ENCODE measurements around the gene RSAD2.

Gene RSAD2

DNA sequence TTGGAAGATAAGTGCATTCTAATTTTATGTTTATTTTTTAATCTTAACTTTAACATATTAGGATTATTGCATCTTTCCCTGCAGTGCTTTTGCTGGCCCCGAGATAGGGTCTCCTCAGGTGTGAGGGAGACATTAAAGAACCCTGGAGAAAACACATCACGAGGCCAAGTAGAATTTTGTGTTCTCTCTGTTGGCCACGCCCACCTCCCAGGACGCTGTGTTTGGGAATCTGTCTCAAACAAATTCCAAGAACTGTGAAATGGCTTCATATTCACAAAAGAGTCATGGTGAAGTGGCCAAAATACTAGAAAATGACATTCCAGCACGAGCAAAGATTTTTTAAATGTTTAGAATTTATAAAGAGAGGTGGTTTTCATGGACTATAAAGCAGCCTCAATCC is 67.0 kb downstream of the RSAD2 start:
- Mint-ChIP-seq H3K9me3 (no peaks in the 10 kb centered on the region), H3K4me3 (no peak overlapping the region), H3K27me3 (peaks cover 3% of the 10 kb centered on the region), H3K4me1 (peaks cover 9% of the 10 kb centered on the region), H3K27ac (no peak overlapping the region), H3K36me3 (peaks cover 12% of the 10 kb centered on the region)
- DNase-seq (ENCODE audit: low spot score in 2 of 2) (no peak), ATAC-seq (ENCODE audit: low read depth) (no peak)

DNA sequence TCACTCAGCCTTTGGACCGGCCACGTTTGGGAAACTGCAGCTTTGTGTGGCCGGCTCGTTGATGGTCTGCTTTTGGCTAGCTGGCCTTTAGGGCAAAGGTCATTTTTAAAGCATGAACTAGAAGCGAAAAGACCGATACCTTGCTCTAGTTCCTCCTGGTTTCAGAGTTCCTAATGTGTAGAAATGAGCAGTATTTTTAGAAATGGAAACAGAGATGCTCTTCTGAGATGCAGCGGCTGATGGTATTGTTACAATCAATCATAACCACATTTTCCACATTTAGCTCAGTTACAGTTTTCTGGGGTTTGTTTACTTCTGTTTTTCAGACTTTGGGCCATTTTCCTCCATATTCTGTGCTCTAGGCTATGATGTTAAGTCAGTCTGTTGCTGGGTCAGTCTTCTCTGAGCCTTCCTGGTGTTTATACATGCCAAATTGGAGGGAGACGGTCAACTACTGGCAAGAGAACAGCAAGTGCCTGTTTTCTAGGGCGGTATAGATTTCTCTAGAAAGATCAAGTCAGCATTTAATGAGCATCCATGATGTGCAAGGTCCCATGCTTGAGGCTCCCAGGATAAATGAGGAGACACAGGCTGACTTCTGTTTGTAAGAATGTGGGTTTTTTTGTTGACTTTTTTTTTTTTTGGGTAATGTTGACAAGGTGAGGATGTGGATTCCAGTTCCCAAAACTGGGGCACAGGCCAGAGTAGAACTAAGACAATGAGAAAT is 67.7 kb downstream of the RSAD2 start:
- no peak overlapping the region for H3K4me3 Mint-ChIP-seq
- H3K9me3 Mint-ChIP-seq: no peaks in the 10 kb centered on the region
- H3K27me3 Mint-ChIP-seq: peaks cover 3% of the 10 kb centered on the region
- ATAC-seq (ENCODE audit: low read depth): no peak
- H3K4me1 Mint-ChIP-seq: peaks cover 9% of the 10 kb centered on the region
- no peak overlapping the region for H3K27ac Mint-ChIP-seq
- peaks cover 12% of the 10 kb centered on the region for H3K36me3 Mint-ChIP-seq
- DNase-seq (ENCODE audit: low spot score in 2 of 2): no peak

DNA sequence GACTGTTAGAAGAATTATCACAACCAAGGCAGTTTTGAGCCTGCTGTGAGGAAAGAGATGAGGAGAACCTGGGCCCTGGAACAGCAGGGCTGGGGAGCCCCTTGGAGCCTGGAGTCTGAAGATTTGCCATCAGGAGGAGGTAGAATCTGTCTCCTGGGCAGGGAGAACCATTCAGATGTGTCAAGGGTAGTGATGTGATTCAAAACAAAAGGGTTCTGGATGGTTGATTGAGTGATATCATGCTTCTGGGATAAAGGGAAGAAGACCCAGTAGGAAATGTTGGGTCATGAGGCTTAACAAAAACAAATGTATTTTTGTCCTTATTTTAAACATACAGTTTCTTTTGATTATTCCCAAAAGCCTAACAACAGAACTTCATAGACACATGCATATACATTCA is 68.2 kb downstream of the RSAD2 start:
- DNase-seq (ENCODE audit: low spot score in 2 of 2) (no peak), ATAC-seq (ENCODE audit: low read depth) (no peak)
- Mint-ChIP-seq H3K27ac (no peak overlapping the region), H3K27me3 (peaks cover 3% of the 10 kb centered on the region), H3K9me3 (no peaks in the 10 kb centered on the region), H3K36me3 (peaks cover 12% of the 10 kb centered on the region), H3K4me1 (peaks cover 9% of the 10 kb centered on the region), H3K4me3 (no peak overlapping the region)

DNA sequence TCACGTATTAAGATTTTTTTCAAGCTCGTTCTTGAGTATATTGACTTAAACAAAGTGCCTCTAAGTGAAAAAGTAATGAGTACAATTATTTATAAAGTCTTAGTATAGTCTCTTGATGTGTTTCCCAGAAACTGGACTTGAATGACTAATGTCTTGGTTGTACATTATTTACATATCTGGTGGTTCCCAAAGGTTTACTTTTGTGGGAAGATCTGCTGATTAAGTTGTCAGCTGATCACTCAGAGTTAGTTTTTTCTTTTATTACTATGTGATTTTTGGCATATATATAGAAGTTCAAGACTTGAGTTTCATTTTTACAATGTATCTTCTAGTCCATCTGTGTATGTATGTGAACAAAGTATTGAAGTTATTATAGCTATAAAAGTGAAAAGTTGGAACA is 69.1 kb downstream of the RSAD2 start:
- peaks cover 7% of the 10 kb centered on the region for H3K36me3 Mint-ChIP-seq
- peaks cover 9% of the 10 kb centered on the region for H3K4me1 Mint-ChIP-seq
- H3K27me3 Mint-ChIP-seq: peaks cover 1% of the 10 kb centered on the region

More for the DNA sequence above, 69.1 kb downstream of the RSAD2 start:
- H3K27ac Mint-ChIP-seq: no peak overlapping the region
- H3K4me3 Mint-ChIP-seq: no peak overlapping the region
- no peaks in the 10 kb centered on the region for H3K9me3 Mint-ChIP-seq
- ATAC-seq (ENCODE audit: low read depth) (no peak), DNase-seq (ENCODE audit: low spot score in 2 of 2) (no peak)

Data from memory B cell (primary cell).